ENCODE data around the gene AIDA.

The AIDA gene

DNA sequence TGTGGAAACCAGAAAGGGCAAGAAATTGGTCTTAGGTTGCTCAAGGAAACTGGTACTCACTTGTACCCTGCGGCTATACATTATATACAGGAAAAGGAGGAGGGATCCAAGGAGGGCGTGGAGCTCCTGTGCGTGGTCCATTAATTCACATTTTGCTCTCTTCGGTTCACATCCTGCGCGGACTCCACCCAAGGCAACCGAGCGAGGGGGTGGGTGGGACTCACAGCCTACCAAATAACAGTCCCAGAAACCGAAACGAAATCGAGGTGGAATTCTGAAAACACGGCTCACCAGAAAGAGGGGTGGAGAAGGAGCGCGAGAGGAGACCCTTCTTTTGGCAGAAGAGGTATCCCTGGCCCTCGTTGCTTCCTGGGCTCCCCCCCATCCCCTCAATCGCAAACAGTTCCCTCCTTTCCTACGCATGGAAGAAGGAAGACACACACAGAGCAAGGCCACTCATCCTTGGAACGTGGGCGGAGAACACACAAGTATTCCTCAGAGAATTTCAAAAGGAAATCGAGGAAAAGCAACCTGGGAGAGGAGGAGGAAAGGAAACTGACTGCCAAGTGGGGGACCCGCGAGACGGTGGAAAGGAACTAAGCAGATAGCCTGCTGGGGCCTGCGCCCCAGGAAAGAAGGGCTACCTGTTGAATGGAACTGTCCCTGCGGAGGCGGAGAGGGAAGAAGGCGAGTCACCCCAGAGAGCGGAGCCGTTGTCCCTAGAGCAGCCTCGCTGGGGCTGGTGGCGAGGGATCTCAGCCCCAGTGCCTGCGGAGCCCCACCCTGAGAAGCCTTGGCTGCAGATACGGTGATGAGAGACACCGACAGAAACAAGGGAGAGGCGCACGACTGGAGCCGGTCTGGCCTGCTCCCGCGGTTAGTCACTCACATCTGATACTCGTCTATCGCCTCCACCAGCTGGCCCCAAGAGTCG is 705 bp downstream of the AIDA start (continued):
- TF ChIP-seq, protein P1, sequence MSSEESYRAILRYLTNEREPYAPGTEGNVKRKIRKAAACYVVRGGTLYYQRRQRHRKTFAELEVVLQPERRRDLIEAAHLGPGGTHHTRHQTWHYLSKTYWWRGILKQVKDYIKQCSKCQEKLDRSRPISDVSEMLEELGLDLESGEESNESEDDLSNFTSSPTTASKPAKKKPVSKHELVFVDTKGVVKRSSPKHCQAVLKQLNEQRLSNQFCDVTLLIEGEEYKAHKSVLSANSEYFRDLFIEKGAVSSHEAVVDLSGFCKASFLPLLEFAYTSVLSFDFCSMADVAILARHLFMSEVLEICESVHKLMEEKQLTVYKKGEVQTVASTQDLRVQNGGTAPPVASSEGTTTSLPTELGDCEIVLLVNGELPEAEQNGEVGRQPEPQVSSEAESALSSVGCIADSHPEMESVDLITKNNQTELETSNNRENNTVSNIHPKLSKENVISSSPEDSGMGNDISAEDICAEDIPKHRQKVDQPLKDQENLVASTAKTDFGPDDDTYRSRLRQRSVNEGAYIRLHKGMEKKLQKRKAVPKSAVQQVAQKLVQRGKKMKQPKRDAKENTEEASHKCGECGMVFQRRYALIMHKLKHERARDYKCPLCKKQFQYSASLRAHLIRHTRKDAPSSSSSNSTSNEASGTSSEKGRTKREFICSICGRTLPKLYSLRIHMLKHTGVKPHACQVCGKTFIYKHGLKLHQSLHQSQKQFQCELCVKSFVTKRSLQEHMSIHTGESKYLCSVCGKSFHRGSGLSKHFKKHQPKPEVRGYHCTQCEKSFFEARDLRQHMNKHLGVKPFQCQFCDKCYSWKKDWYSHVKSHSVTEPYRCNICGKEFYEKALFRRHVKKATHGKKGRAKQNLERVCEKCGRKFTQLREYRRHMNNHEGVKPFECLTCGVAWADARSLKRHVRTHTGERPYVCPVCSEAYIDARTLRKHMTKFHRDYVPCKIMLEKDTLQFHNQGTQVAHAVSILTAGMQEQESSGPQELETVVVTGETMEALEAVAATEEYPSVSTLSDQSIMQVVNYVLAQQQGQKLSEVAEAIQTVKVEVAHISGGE (tag by site-specific recombination; conservative IDR thresholded peaks at IDR 0.05; ENCODE audit: low read depth): 0 out of 2 replicates have a peak, but pooled peaks have one; percentile 16
- peak; percentile 58; the same call in 1 of the 2 replicates for TF ChIP-seq ZNF335 (tag by site-specific recombination; conservative IDR thresholded peaks at IDR 0.05)
- peak; percentile 40; the same call in 1 of the 2 replicates for TF ChIP-seq KLF10 (tag by site-specific recombination; IDR thresholded peaks at IDR 0.05)
- no peak for TF ChIP-seq GLIS1 (tag by site-specific recombination; IDR thresholded peaks at IDR 0.05)
- TF ChIP-seq, protein P2, sequence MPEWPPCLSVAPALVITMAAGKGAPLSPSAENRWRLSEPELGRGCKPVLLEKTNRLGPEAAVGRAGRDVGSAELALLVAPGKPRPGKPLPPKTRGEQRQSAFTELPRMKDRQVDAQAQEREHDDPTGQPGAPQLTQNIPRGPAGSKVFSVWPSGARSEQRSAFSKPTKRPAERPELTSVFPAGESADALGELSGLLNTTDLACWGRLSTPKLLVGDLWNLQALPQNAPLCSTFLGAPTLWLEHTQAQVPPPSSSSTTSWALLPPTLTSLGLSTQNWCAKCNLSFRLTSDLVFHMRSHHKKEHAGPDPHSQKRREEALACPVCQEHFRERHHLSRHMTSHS (tag by site-specific recombination; IDR thresholded peaks at IDR 0.05): no peak
- no peak for TF ChIP-seq ZNF623 (tag by site-specific recombination; IDR thresholded peaks at IDR 0.05)
- no peak for TF ChIP-seq ZNF837 (tag by site-specific recombination; IDR thresholded peaks at IDR 0.05)
- 0 out of 2 replicates have a peak, but pooled peaks have one; percentile 9 for TF ChIP-seq IKZF3 (tag by site-specific recombination; IDR thresholded peaks at IDR 0.05)
- TF ChIP-seq ZNF23 (tag by site-specific recombination; IDR thresholded peaks at IDR 0.05; ENCODE audit: borderline replicate concordance): no peak
- TF ChIP-seq KLF8 (tag by site-specific recombination; IDR thresholded peaks at IDR 0.05): peak; percentile 45
- no peak for TF ChIP-seq HOXD13 (CRISPR knock-in tag; IDR thresholded peaks at IDR 0.05; ENCODE audit: borderline replicate concordance)
- no peak for TF ChIP-seq ZFP69B (tag by site-specific recombination; IDR thresholded peaks at IDR 0.05)
- no peak for TF ChIP-seq ZNF521 (tag by site-specific recombination; IDR thresholded peaks at IDR 0.05)
- TF ChIP-seq, protein P3, sequence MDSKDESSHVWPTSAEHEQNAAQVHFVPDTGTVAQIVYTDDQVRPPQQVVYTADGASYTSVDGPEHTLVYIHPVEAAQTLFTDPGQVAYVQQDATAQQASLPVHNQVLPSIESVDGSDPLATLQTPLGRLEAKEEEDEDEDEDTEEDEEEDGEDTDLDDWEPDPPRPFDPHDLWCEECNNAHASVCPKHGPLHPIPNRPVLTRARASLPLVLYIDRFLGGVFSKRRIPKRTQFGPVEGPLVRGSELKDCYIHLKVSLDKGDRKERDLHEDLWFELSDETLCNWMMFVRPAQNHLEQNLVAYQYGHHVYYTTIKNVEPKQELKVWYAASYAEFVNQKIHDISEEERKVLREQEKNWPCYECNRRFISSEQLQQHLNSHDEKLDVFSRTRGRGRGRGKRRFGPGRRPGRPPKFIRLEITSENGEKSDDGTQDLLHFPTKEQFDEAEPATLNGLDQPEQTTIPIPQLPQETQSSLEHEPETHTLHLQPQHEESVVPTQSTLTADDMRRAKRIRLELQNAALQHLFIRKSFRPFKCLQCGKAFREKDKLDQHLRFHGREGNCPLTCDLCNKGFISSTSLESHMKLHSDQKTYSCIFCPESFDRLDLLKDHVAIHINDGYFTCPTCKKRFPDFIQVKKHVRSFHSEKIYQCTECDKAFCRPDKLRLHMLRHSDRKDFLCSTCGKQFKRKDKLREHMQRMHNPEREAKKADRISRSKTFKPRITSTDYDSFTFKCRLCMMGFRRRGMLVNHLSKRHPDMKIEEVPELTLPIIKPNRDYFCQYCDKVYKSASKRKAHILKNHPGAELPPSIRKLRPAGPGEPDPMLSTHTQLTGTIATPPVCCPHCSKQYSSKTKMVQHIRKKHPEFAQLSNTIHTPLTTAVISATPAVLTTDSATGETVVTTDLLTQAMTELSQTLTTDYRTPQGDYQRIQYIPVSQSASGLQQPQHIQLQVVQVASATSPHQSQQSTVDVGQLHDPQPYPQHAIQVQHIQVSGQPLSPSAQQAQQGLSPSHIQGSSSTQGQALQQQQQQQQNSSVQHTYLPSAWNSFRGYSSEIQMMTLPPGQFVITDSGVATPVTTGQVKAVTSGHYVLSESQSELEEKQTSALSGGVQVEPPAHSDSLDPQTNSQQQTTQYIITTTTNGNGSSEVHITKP (tag by site-specific recombination; IDR thresholded peaks at IDR 0.05): peak; percentile 99
- no peak for TF ChIP-seq ZNF311 (tag by site-specific recombination; IDR thresholded peaks at IDR 0.05; ENCODE audit: borderline replicate concordance)
- TF ChIP-seq, protein P4, sequence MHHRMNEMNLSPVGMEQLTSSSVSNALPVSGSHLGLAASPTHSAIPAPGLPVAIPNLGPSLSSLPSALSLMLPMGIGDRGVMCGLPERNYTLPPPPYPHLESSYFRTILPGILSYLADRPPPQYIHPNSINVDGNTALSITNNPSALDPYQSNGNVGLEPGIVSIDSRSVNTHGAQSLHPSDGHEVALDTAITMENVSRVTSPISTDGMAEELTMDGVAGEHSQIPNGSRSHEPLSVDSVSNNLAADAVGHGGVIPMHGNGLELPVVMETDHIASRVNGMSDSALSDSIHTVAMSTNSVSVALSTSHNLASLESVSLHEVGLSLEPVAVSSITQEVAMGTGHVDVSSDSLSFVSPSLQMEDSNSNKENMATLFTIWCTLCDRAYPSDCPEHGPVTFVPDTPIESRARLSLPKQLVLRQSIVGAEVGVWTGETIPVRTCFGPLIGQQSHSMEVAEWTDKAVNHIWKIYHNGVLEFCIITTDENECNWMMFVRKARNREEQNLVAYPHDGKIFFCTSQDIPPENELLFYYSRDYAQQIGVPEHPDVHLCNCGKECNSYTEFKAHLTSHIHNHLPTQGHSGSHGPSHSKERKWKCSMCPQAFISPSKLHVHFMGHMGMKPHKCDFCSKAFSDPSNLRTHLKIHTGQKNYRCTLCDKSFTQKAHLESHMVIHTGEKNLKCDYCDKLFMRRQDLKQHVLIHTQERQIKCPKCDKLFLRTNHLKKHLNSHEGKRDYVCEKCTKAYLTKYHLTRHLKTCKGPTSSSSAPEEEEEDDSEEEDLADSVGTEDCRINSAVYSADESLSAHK (tag by site-specific recombination; IDR thresholded peaks at IDR 0.05): no peak
- 0 out of 2 replicates have a peak, but pooled peaks have one; percentile 33 for TF ChIP-seq MZF1 (tag by site-specific recombination; IDR thresholded peaks at IDR 0.05; ENCODE audit: borderline replicate concordance)
- peak; percentile 87 for TF ChIP-seq ZFHX2 (tag by site-specific recombination; conservative IDR thresholded peaks at IDR 0.05)
- TF ChIP-seq ZNF664 (tag by site-specific recombination; IDR thresholded peaks at IDR 0.05): no peak
- TF ChIP-seq SP2 (tag by site-specific recombination; IDR thresholded peaks at IDR 0.05): peak; percentile 79
- TF ChIP-seq ZNF155 (tag by site-specific recombination; IDR thresholded peaks at IDR 0.05): no peak
- no peak for TF ChIP-seq GLI2 (tag by site-specific recombination; IDR thresholded peaks at IDR 0.05; ENCODE audit: borderline replicate concordance, low read depth)
- peak; percentile 91 for TF ChIP-seq ZBTB48 (tag by site-specific recombination; IDR thresholded peaks at IDR 0.05)
- no peak for TF ChIP-seq ZNF223 (tag by site-specific recombination; IDR thresholded peaks at IDR 0.05)
- TF ChIP-seq SCRT2 (tag by site-specific recombination; IDR thresholded peaks at IDR 0.05): peak; percentile 100
- no peak for TF ChIP-seq ZNF791 (tag by site-specific recombination; IDR thresholded peaks at IDR 0.05)
- peak; percentile 37; the same call in 1 of the 2 replicates for TF ChIP-seq GLIS2 (tag by site-specific recombination; IDR thresholded peaks at IDR 0.05)
- peak; percentile 86 for TF ChIP-seq EGR2 (tag by site-specific recombination; IDR thresholded peaks at IDR 0.05; ENCODE audit: low read depth)
- TF ChIP-seq SETDB1 (IDR thresholded peaks at IDR 0.05; ENCODE audit: insufficient read length, low read length): no peak
- 0 out of 2 replicates have a peak, but pooled peaks have one; percentile 8 for TF ChIP-seq ZNF76 (tag by site-specific recombination; IDR thresholded peaks at IDR 0.05; ENCODE audit: borderline replicate concordance, low read depth)
